Measurements from ENCODE around the gene LRP1B.

LRP1B gene

GRCh38 chr2:140869107-140869506 is 1261.7 kb downstream of the LRP1B start:
- Histone ChIP-seq H3K9ac (ENCODE audit: low read depth in 1 of 2, low read length in 2 of 2) (no peak overlapping the region), H3K27ac (ENCODE audit: low read depth in 2 of 2, low read length in 2 of 2) (no peak overlapping the region), H3K9me3 (ENCODE audit: control insufficient read depth in 2 of 2, low read length in 2 of 2) (no peaks in the 10 kb centered on the region), H3K4me1 (ENCODE audit: control insufficient read depth in 2 of 2, insufficient read depth in 2 of 2, low read length in 2 of 2) (no peaks in the 10 kb centered on the region), H3K4me3 (ENCODE audit: low read length in 2 of 2) (no peak overlapping the region), H3K27me3 (ENCODE audit: control insufficient read depth in 2 of 2, insufficient read depth in 2 of 2, low read length in 2 of 2) (no peaks in the 10 kb centered on the region), H3K36me3 (ENCODE audit: control insufficient read depth in 2 of 2, insufficient read depth in 2 of 2, low read length in 2 of 2) (no peaks in the 10 kb centered on the region)

DNA sequence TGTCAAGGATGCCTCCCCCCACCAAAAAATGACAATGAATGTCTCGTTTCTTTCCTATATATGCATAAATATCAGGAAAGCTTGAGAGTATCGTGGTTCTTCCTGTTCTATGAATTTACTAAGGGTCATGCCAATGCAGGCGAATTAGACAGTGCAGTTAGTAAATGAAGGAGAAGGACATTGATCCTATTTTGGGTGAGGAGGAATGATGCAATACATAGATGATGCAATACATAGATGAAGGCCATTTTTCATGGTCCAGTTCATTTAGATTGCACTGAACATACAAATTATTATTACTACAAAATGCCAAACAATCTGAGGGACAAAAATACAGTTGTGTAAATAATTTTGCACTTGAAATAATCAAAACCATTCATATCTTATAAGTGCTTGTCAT is 1265.0 kb downstream of the LRP1B start:
- H3K27me3 ChIP-seq (ENCODE audit: control insufficient read depth in 2 of 2, insufficient read depth in 2 of 2, low read length in 2 of 2): no peaks in the 10 kb centered on the region
- H3K9me3 ChIP-seq (ENCODE audit: control insufficient read depth in 2 of 2, low read length in 2 of 2): no peaks in the 10 kb centered on the region
- no peaks in the 10 kb centered on the region for H3K36me3 ChIP-seq (ENCODE audit: control insufficient read depth in 2 of 2, insufficient read depth in 2 of 2, low read length in 2 of 2)
- H3K9ac ChIP-seq (ENCODE audit: low read depth in 1 of 2, low read length in 2 of 2): no peak overlapping the region
- no peak overlapping the region for H3K4me3 ChIP-seq (ENCODE audit: low read length in 2 of 2)
- H3K27ac ChIP-seq (ENCODE audit: low read depth in 2 of 2, low read length in 2 of 2): no peak overlapping the region
- no peaks in the 10 kb centered on the region for H3K4me1 ChIP-seq (ENCODE audit: control insufficient read depth in 2 of 2, insufficient read depth in 2 of 2, low read length in 2 of 2)

GRCh38 chr2:140863713-140864112 is 1267.1 kb downstream of the LRP1B start:
- Histone ChIP-seq H3K36me3 (ENCODE audit: control insufficient read depth in 2 of 2, insufficient read depth in 2 of 2, low read length in 2 of 2) (no peaks in the 10 kb centered on the region), H3K4me3 (ENCODE audit: low read length in 2 of 2) (no peak overlapping the region), H3K9ac (ENCODE audit: low read depth in 1 of 2, low read length in 2 of 2) (no peak overlapping the region), H3K9me3 (ENCODE audit: control insufficient read depth in 2 of 2, low read length in 2 of 2) (no peaks in the 10 kb centered on the region), H3K27me3 (ENCODE audit: control insufficient read depth in 2 of 2, insufficient read depth in 2 of 2, low read length in 2 of 2) (no peaks in the 10 kb centered on the region), H3K4me1 (ENCODE audit: control insufficient read depth in 2 of 2, insufficient read depth in 2 of 2, low read length in 2 of 2) (no peaks in the 10 kb centered on the region), H3K27ac (ENCODE audit: low read depth in 2 of 2, low read length in 2 of 2) (no peak overlapping the region)

DNA sequence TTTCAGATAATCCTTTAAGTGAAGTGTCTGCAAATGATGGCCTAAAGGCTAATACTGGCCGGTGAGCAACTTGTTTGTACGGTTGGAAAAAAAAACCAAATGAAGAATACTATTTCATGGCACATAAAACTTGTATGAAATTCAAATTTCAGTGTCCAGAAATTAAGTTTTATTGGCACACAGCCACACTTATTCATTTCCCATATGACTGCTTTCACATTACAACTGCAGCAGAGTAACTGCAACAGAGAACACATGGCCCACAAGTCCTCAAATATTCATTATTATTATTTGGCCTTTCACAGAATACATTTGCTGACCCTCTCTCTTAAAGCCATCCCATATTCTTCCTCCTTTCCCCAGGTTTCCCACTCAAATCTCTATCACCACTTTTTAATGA is 1268.6 kb downstream of the LRP1B start:
- Histone ChIP-seq H3K9me3 (ENCODE audit: control insufficient read depth in 2 of 2, low read length in 2 of 2) (no peaks in the 10 kb centered on the region), H3K36me3 (ENCODE audit: control insufficient read depth in 2 of 2, insufficient read depth in 2 of 2, low read length in 2 of 2) (no peaks in the 10 kb centered on the region), H3K27me3 (ENCODE audit: control insufficient read depth in 2 of 2, insufficient read depth in 2 of 2, low read length in 2 of 2) (no peaks in the 10 kb centered on the region), H3K4me1 (ENCODE audit: control insufficient read depth in 2 of 2, insufficient read depth in 2 of 2, low read length in 2 of 2) (no peaks in the 10 kb centered on the region), H3K9ac (ENCODE audit: low read depth in 1 of 2, low read length in 2 of 2) (no peak overlapping the region), H3K27ac (ENCODE audit: low read depth in 2 of 2, low read length in 2 of 2) (no peak overlapping the region), H3K4me3 (ENCODE audit: low read length in 2 of 2) (no peak overlapping the region)

DNA sequence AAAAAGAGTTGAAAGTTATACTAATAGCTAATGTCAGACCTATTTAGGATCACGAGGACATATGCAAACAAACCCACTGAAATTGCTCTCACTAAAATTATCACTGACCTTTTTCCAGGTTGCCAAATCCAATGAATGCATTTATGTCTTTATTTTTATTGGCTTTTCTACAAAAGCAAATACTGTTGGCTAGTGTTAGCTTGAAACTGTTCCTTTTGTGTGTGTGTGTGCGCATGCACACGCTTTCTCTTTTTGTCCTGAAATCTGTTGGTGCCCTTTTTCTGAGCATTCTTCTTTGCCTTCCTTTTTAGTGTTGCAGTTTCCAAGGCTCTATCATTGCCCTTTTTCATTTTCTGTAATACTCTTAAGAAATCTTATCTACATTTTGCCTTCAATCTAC is 1269.2 kb downstream of the LRP1B start:
- no peaks in the 10 kb centered on the region for H3K36me3 ChIP-seq (ENCODE audit: control insufficient read depth in 2 of 2, insufficient read depth in 2 of 2, low read length in 2 of 2)
- no peak overlapping the region for H3K27ac ChIP-seq (ENCODE audit: low read depth in 2 of 2, low read length in 2 of 2)
- no peaks in the 10 kb centered on the region for H3K9me3 ChIP-seq (ENCODE audit: control insufficient read depth in 2 of 2, low read length in 2 of 2)
- no peaks in the 10 kb centered on the region for H3K4me1 ChIP-seq (ENCODE audit: control insufficient read depth in 2 of 2, insufficient read depth in 2 of 2, low read length in 2 of 2)
- no peak overlapping the region for H3K4me3 ChIP-seq (ENCODE audit: low read length in 2 of 2)
- no peaks in the 10 kb centered on the region for H3K27me3 ChIP-seq (ENCODE audit: control insufficient read depth in 2 of 2, insufficient read depth in 2 of 2, low read length in 2 of 2)
- no peak overlapping the region for H3K9ac ChIP-seq (ENCODE audit: low read depth in 1 of 2, low read length in 2 of 2)

DNA sequence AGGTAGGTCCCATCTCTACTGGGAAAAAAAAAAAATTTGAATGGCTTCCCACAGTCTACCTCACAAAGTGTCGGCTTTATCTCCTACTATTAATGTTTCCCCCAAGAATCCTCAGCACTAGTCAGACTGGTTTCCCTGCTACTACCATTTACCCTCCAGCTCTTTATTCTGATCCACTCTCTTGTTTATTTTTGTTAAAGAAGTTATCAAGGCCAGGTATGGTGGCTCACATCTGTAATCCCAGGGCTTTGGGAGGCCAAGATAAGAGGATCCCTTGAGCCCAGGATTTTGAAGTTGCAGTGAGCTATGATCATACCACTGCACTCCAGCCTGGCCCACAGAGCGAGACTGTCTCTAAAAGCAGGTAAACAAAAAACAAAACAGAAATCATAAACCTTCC is 1275.3 kb downstream of the LRP1B start:
- Histone ChIP-seq H3K9me3 (ENCODE audit: control insufficient read depth in 2 of 2, low read length in 2 of 2) (no peaks in the 10 kb centered on the region), H3K4me1 (ENCODE audit: control insufficient read depth in 2 of 2, insufficient read depth in 2 of 2, low read length in 2 of 2) (no peaks in the 10 kb centered on the region), H3K27me3 (ENCODE audit: control insufficient read depth in 2 of 2, insufficient read depth in 2 of 2, low read length in 2 of 2) (no peaks in the 10 kb centered on the region), H3K4me3 (ENCODE audit: low read length in 2 of 2) (no peak overlapping the region), H3K27ac (ENCODE audit: low read depth in 2 of 2, low read length in 2 of 2) (no peak overlapping the region), H3K36me3 (ENCODE audit: control insufficient read depth in 2 of 2, insufficient read depth in 2 of 2, low read length in 2 of 2) (no peaks in the 10 kb centered on the region), H3K9ac (ENCODE audit: low read depth in 1 of 2, low read length in 2 of 2) (no peak overlapping the region)

DNA sequence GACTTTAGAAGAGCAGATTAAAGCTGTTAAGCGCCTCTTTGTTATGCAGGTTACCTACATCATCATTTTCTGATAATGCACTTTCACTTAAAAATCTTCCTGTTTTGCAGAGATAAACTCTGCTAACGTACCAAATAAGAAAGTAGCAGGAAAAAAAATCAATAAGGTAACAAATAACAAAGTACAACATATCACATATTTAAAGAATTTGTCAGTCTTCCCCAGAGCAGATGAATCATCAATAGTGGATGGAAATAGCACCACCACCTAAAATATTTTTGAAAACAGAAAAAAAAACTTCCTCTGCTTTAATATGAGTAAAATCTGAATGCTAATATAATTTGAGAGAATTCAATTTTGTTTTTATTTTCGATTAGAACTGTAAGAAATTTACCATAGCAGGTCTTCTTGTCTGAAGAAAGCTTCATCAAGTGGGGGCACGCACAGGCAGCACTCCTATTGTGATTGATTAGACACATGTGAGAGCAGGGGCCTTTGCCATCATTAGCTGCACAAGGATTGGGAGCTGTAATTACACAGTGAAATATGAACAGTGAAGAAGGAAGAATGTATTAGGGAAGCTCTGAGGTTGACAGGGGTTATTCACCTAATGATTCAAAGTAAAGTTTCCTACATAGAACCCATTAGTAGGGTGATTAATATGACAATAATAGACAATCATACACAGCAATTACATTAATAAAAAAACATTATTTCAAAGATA is 1279.4 kb downstream of the LRP1B start:
- Histone ChIP-seq H3K9ac (ENCODE audit: low read depth in 1 of 2, low read length in 2 of 2) (no peak overlapping the region), H3K27me3 (ENCODE audit: control insufficient read depth in 2 of 2, insufficient read depth in 2 of 2, low read length in 2 of 2) (no peaks in the 10 kb centered on the region), H3K4me1 (ENCODE audit: control insufficient read depth in 2 of 2, insufficient read depth in 2 of 2, low read length in 2 of 2) (no peaks in the 10 kb centered on the region), H3K27ac (ENCODE audit: low read depth in 2 of 2, low read length in 2 of 2) (no peak overlapping the region), H3K9me3 (ENCODE audit: control insufficient read depth in 2 of 2, low read length in 2 of 2) (no peaks in the 10 kb centered on the region), H3K36me3 (ENCODE audit: control insufficient read depth in 2 of 2, insufficient read depth in 2 of 2, low read length in 2 of 2) (no peaks in the 10 kb centered on the region), H3K4me3 (ENCODE audit: low read length in 2 of 2) (no peak overlapping the region)

- no peaks in the 10 kb centered on the region for H3K9me3 ChIP-seq (ENCODE audit: control insufficient read depth in 2 of 2, low read length in 2 of 2)
- no peak overlapping the region for H3K9ac ChIP-seq (ENCODE audit: low read depth in 1 of 2, low read length in 2 of 2)
- no peaks in the 10 kb centered on the region for H3K4me1 ChIP-seq (ENCODE audit: control insufficient read depth in 2 of 2, insufficient read depth in 2 of 2, low read length in 2 of 2)
- no peak overlapping the region for H3K4me3 ChIP-seq (ENCODE audit: low read length in 2 of 2)
- no peaks in the 10 kb centered on the region for H3K27me3 ChIP-seq (ENCODE audit: control insufficient read depth in 2 of 2, insufficient read depth in 2 of 2, low read length in 2 of 2)
- no peaks in the 10 kb centered on the region for H3K36me3 ChIP-seq (ENCODE audit: control insufficient read depth in 2 of 2, insufficient read depth in 2 of 2, low read length in 2 of 2)
- no peak overlapping the region for H3K27ac ChIP-seq (ENCODE audit: low read depth in 2 of 2, low read length in 2 of 2)
Measured at GRCh38 chr2:140843186-140843585, 1287.6 kb downstream of the LRP1B start.

GRCh38 chr2:140842110-140842509 is 1288.7 kb downstream of the LRP1B start:
- H3K27ac ChIP-seq (ENCODE audit: low read depth in 2 of 2, low read length in 2 of 2): no peak overlapping the region
- H3K36me3 ChIP-seq (ENCODE audit: control insufficient read depth in 2 of 2, insufficient read depth in 2 of 2, low read length in 2 of 2): no peaks in the 10 kb centered on the region

DNA sequence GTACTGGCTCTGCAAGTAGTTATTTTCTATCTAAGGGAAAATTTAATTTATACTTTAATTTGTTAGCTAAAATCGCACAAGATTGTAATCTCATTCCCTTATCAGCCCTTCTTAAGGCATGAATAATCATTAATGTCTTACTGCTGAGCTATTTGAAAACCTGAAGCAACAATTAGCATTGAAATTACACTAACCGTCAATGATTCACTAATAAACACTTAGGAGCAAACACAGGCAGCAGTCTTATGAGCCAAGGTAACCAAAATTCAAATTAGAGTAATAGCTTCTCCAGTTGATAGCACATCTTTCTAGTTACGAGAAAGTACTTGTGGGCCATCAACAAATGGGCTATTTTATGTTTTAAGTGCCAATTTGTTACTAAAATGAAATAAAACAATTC is 1289.7 kb downstream of the LRP1B start:
- H3K9ac ChIP-seq (ENCODE audit: low read depth in 1 of 2, low read length in 2 of 2): no peak overlapping the region
- no peak overlapping the region for H3K4me3 ChIP-seq (ENCODE audit: low read length in 2 of 2)
- H3K36me3 ChIP-seq (ENCODE audit: control insufficient read depth in 2 of 2, insufficient read depth in 2 of 2, low read length in 2 of 2): no peaks in the 10 kb centered on the region
- no peaks in the 10 kb centered on the region for H3K27me3 ChIP-seq (ENCODE audit: control insufficient read depth in 2 of 2, insufficient read depth in 2 of 2, low read length in 2 of 2)
- no peak overlapping the region for H3K27ac ChIP-seq (ENCODE audit: low read depth in 2 of 2, low read length in 2 of 2)
- H3K4me1 ChIP-seq (ENCODE audit: control insufficient read depth in 2 of 2, insufficient read depth in 2 of 2, low read length in 2 of 2): no peaks in the 10 kb centered on the region
- H3K9me3 ChIP-seq (ENCODE audit: control insufficient read depth in 2 of 2, low read length in 2 of 2): no peaks in the 10 kb centered on the region

More at GRCh38 chr2:140842110-140842509, 1288.7 kb downstream of the LRP1B start:
- Histone ChIP-seq H3K4me3 (ENCODE audit: low read length in 2 of 2) (no peak overlapping the region), H3K9me3 (ENCODE audit: control insufficient read depth in 2 of 2, low read length in 2 of 2) (no peaks in the 10 kb centered on the region), H3K27me3 (ENCODE audit: control insufficient read depth in 2 of 2, insufficient read depth in 2 of 2, low read length in 2 of 2) (no peaks in the 10 kb centered on the region), H3K9ac (ENCODE audit: low read depth in 1 of 2, low read length in 2 of 2) (no peak overlapping the region), H3K4me1 (ENCODE audit: control insufficient read depth in 2 of 2, insufficient read depth in 2 of 2, low read length in 2 of 2) (no peaks in the 10 kb centered on the region)

DNA sequence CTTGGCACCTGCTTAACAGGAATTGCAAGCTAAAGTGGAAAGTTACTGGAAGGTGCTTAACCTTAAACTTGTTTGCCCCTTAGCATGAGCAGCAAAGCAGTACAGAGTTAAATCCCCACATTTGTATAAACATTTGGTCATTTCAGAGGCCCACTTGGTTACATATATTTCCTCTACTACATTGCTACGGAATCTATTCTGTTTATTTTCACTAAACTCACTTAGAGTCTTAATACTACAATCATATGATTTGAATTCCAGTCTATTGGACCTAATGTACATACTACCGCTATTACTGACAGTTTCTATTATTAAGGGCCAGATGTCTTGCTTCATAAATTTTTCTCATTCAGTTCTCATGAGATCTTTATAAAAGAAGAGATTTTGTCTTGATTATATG is 1294.0 kb downstream of the LRP1B start:
- Histone ChIP-seq H3K4me1 (ENCODE audit: control insufficient read depth in 2 of 2, insufficient read depth in 2 of 2, low read length in 2 of 2) (no peaks in the 10 kb centered on the region), H3K27me3 (ENCODE audit: control insufficient read depth in 2 of 2, insufficient read depth in 2 of 2, low read length in 2 of 2) (no peaks in the 10 kb centered on the region), H3K27ac (ENCODE audit: low read depth in 2 of 2, low read length in 2 of 2) (no peak overlapping the region)

More for the DNA sequence above, 1294.0 kb downstream of the LRP1B start:
- no peak overlapping the region for H3K9ac ChIP-seq (ENCODE audit: low read depth in 1 of 2, low read length in 2 of 2)
- H3K36me3 ChIP-seq (ENCODE audit: control insufficient read depth in 2 of 2, insufficient read depth in 2 of 2, low read length in 2 of 2): no peaks in the 10 kb centered on the region
- H3K9me3 ChIP-seq (ENCODE audit: control insufficient read depth in 2 of 2, low read length in 2 of 2): no peaks in the 10 kb centered on the region
- no peak overlapping the region for H3K4me3 ChIP-seq (ENCODE audit: low read length in 2 of 2)

Data from mucosa of rectum (tissue), 2 donors.